HG03457 (cell line): ENCODE data around the gene KCNB1.

ENCODE experiments used
- ATAC-seq: cut with Tn5 transposase; IDR thresholded peaks from one replicate; pipeline ENCODE4 v1.9.1; 2021; ENCODE audit warnings: moderate number of reproducible peaks; ENCODE audit not compliant: unreplicated experiment

KCNB1 gene

GRCh38 chr20:49482621-49483017, at the start of gene KCNB1:
Gene KCNB1 (minus strand): TSS chr20:49482668. CDS start chr20:49482480, 188 bp downstream.
- ATAC-seq: no peak

GRCh38 chr20:49529470-49529869, 47.0 kb upstream of the KCNB1 start:
- ATAC-seq: no peak

GRCh38 chr20:49526568-49526967, 44.1 kb upstream of the KCNB1 start:
- ATAC-seq: no peak

GRCh38 chr20:49526056-49526455, 43.6 kb upstream of the KCNB1 start:
- ATAC-seq: no peak

- ATAC-seq: no peak
Observed at GRCh38 chr20:49523767-49524360, 41.4 kb upstream of the KCNB1 start.

- no peak for ATAC-seq
Observed at GRCh38 chr20:49521356-49521755, 38.9 kb upstream of the KCNB1 start.

GRCh38 chr20:49519777-49520359, 37.4 kb upstream of the KCNB1 start:
- no peak for ATAC-seq

GRCh38 chr20:49519212-49519712, 36.8 kb upstream of the KCNB1 start:
- ATAC-seq: no peak

- ATAC-seq: no peak
Observed at GRCh38 chr20:49518576-49518975, 36.1 kb upstream of the KCNB1 start.

GRCh38 chr20:49517805-49518100, 35.3 kb upstream of the KCNB1 start:
- ATAC-seq: no peak

GRCh38 chr20:49516916-49517804, 34.7 kb upstream of the KCNB1 start:
- ATAC-seq: no peak

GRCh38 chr20:49515586-49515985, 33.1 kb upstream of the KCNB1 start:
- ATAC-seq: no peak

GRCh38 chr20:49513517-49513916, 31.0 kb upstream of the KCNB1 start:
- ATAC-seq: no peak

GRCh38 chr20:49513009-49513408, 30.5 kb upstream of the KCNB1 start:
- ATAC-seq: no peak

- no peak for ATAC-seq
Observed at GRCh38 chr20:49511788-49512525, 29.5 kb upstream of the KCNB1 start.

GRCh38 chr20:49510562-49511122, 28.2 kb upstream of the KCNB1 start:
- ATAC-seq: no peak

GRCh38 chr20:49508435-49509199, 26.1 kb upstream of the KCNB1 start:
- ATAC-seq: no peak

- ATAC-seq: no peak
Observed at GRCh38 chr20:49507741-49508434, 25.4 kb upstream of the KCNB1 start.

- ATAC-seq: no peak
Observed at GRCh38 chr20:49505518-49505917, 23.1 kb upstream of the KCNB1 start.

GRCh38 chr20:49503176-49503575, 20.7 kb upstream of the KCNB1 start:
- no peak for ATAC-seq
